Trophoblast cell (in vitro differentiated cells and primary cell): ENCODE results near the gene SEMA3B.

Experiments
- DNase-seq, 2 donors: peaks; one replicate each; pipeline ENCODE4 v3.0.0-alpha.2; 2016
- H2AFZ ChIP-seq: 2 replicates; pipeline ENCODE4 v1.6.1; 2013; ENCODE audit warnings: low read length, moderate library complexity, mild to moderate bottlenecking; ENCODE audit not compliant: insufficient read depth, poor library complexity
- H2AK5ac ChIP-seq: 2 replicates; pipeline ENCODE4 v1.6.1; 2013; ENCODE audit warnings: mild to moderate bottlenecking, low read length
- H2BK120ac ChIP-seq: 2 replicates; pipeline ENCODE4 v1.6.1; 2013; ENCODE audit warnings: low read length, mild to moderate bottlenecking, moderate library complexity; ENCODE audit not compliant: insufficient read depth, poor library complexity
- H2BK12ac ChIP-seq: 2 replicates; pipeline ENCODE4 v1.6.1; 2013; ENCODE audit warnings: mild to moderate bottlenecking, low read length, moderate library complexity
- H2BK5ac ChIP-seq: 2 replicates; pipeline ENCODE4 v1.6.1; 2013; ENCODE audit warnings: low read length, low read depth, moderate library complexity, mild to moderate bottlenecking; ENCODE audit not compliant: poor library complexity
- H3K14ac ChIP-seq: 2 replicates; pipeline ENCODE4 v1.6.1; 2013; ENCODE audit warnings: mild to moderate bottlenecking, low read length
- H3K18ac ChIP-seq: 2 replicates; pipeline ENCODE4 v1.6.1; 2013; ENCODE audit warnings: mild to moderate bottlenecking, low read length
- H3K23ac ChIP-seq: 2 replicates; pipeline ENCODE4 v1.6.1; 2013; ENCODE audit warnings: low read length
- H3K27ac ChIP-seq: 2 replicates; pipeline ENCODE4 v1.5.1; 2013; ENCODE audit warnings: low read depth, mild to moderate bottlenecking, inconsistent platforms, low read length, moderate library complexity
- H3K27me3 ChIP-seq: 2 replicates; pipeline ENCODE4 v1.6.1; 2013; ENCODE audit warnings: inconsistent platforms, mild to moderate bottlenecking, low read length, moderate library complexity; ENCODE audit not compliant: insufficient read depth
- H3K36me3 ChIP-seq, 2 experiments: 1 replicate in 1 of 2; 2 replicates in 1 of 2; pipeline ENCODE4 v1.6.1; 2013; ENCODE audit warnings: low read length in 2 of 2, mild to moderate bottlenecking in 2 of 2, moderate library complexity in 1 of 2; ENCODE audit not compliant: insufficient read depth in 2 of 2, control insufficient read depth in 1 of 2
- H3K4ac ChIP-seq: 2 replicates; pipeline ENCODE4 v1.6.1; 2013; ENCODE audit warnings: low read depth, mild to moderate bottlenecking, low read length, moderate library complexity
- H3K4me1 ChIP-seq, 2 experiments: 1 replicate in 1 of 2; 2 replicates in 1 of 2; pipeline ENCODE4 v1.6.1; 2013; ENCODE audit warnings: low read length in 2 of 2, mild to moderate bottlenecking in 2 of 2, moderate library complexity in 1 of 2; ENCODE audit not compliant: insufficient read depth in 2 of 2, control insufficient read depth in 1 of 2
- H3K4me2 ChIP-seq: 2 replicates; pipeline ENCODE4 v1.6.1; 2013; ENCODE audit warnings: inconsistent platforms, mild to moderate bottlenecking, low read length, moderate library complexity
- H3K4me3 ChIP-seq: 2 replicates; pipeline ENCODE4 v1.5.1; 2013; ENCODE audit warnings: mild to moderate bottlenecking, low read depth, low read length, inconsistent platforms
- H3K79me1 ChIP-seq: one replicate; pipeline ENCODE4 v1.6.1; 2013; ENCODE audit warnings: low read length
- H3K79me2 ChIP-seq: 2 replicates; pipeline ENCODE4 v1.6.1; 2013; ENCODE audit warnings: low read length, mild to moderate bottlenecking; ENCODE audit not compliant: control insufficient read depth, insufficient read depth, poor library complexity
- H3K9ac ChIP-seq: 2 replicates; pipeline ENCODE4 v1.6.1; 2013; ENCODE audit warnings: mild to moderate bottlenecking, low read length
- H3K9me3 ChIP-seq: 2 replicates; pipeline ENCODE4 v1.6.1; 2013; ENCODE audit warnings: low read depth, mild to moderate bottlenecking, control low read depth, inconsistent platforms, low read length; ENCODE audit not compliant: insufficient read depth
- H4K12ac ChIP-seq: 2 replicates; pipeline ENCODE4 v1.6.1; 2013; ENCODE audit warnings: low read depth, mild to moderate bottlenecking, low read length, moderate library complexity
- H4K8ac ChIP-seq: 2 replicates; pipeline ENCODE4 v1.6.1; 2013; ENCODE audit warnings: low read depth, mild to moderate bottlenecking, low read length, moderate library complexity
- H4K91ac ChIP-seq: one replicate; pipeline ENCODE4 v1.6.1; 2013; ENCODE audit warnings: low read depth, mild to moderate bottlenecking, low read length, moderate library complexity
- WGBS: extraction: QIAGEN DNeasy Blood & Tissue Kit; methylation state at CpG from one replicate; pipeline ENCODE4 v1.1.7; 2013; ENCODE audit warnings: missing lambda C conversion rate; ENCODE audit not compliant: insufficient read length, insufficient coverage; ENCODE audit errors: extremely low coverage; 5-methylcytosine and 5-hydroxymethylcytosine counted together

SEMA3B gene

GRCh38 chr3:50238549-50239026 lies 30.4 kb upstream of the SEMA3B start:
- Histone ChIP-seq H4K8ac (no peak overlapping the region), H3K4ac (no peak overlapping the region), H2BK5ac (no peak overlapping the region), H2AK5ac (no peak overlapping the region), H3K4me1 (peaks cover 32 to 38% of the 10 kb centered on the region in 2 experiments), H3K36me3 (peaks cover 10 to 12% of the 10 kb centered on the region in 2 experiments), H3K4me3 (no peak overlapping the region), H3K27ac (no peak overlapping the region), H3K23ac (no peak overlapping the region), H4K12ac (no peak overlapping the region), H2BK120ac (no peak overlapping the region), H3K14ac (no peak overlapping the region), H2BK12ac (no peak overlapping the region), H3K9me3 (no peaks in the 10 kb centered on the region), H3K79me2 (peaks cover 22% of the 10 kb centered on the region), H3K4me2 (peak overlapping the region; percentile 79), H4K91ac (no peak overlapping the region), H3K18ac (peak overlapping the region; percentile 0), H3K27me3 (no peaks in the 10 kb centered on the region), H2AFZ (no peak overlapping the region), H3K79me1 (peaks cover 8% of the 10 kb centered on the region), H3K9ac (no peak overlapping the region)
- WGBS, result no CpG with 5 or more reads among the region's 7 CpGs
- no peak for DNase-seq

GRCh38 chr3:50239649-50240048 lies 29.3 kb upstream of the SEMA3B start:
- WGBS, result no CpG with 5 or more reads among the region's 4 CpGs
- Histone ChIP-seq H3K4ac (no peak overlapping the region), H4K12ac (no peak overlapping the region)

GRCh38 chr3:50241163-50241562 lies 27.8 kb upstream of the SEMA3B start:
- Histone ChIP-seq H3K27me3 (no peaks in the 10 kb centered on the region), H2AK5ac (peak overlapping the region; percentile 42), H3K9ac (no peak overlapping the region), H4K12ac (no peak overlapping the region), H4K8ac (no peak overlapping the region), H3K14ac (no peak overlapping the region), H3K79me1 (peaks cover 14% of the 10 kb centered on the region), H3K9me3 (no peaks in the 10 kb centered on the region), H3K4me2 (peak overlapping the region; percentile 3), H2BK12ac (no peak overlapping the region), H3K27ac (no peak overlapping the region), H2BK120ac (no peak overlapping the region), H2AFZ (no peak overlapping the region), H3K36me3 (peaks cover 13 to 17% of the 10 kb centered on the region in 2 experiments), H3K79me2 (peaks cover 24% of the 10 kb centered on the region), H2BK5ac (no peak overlapping the region), H3K23ac (no peak overlapping the region), H4K91ac (no peak overlapping the region), H3K4me1 (peaks cover 43 to 51% of the 10 kb centered on the region in 2 experiments), H3K18ac (peak overlapping the region; percentile 57), H3K4me3 (no peak overlapping the region), H3K4ac (peak overlapping the region; percentile 52)
- no peak for DNase-seq
- WGBS, result no CpG with 5 or more reads among the region's 4 CpGs

More at GRCh38 chr3:50239649-50240048, 29.3 kb upstream of the SEMA3B start:
- Histone ChIP-seq H3K27ac (no peak overlapping the region), H2BK5ac (no peak overlapping the region), H2BK120ac (no peak overlapping the region), H3K14ac (no peak overlapping the region), H4K91ac (no peak overlapping the region), H3K4me3 (no peak overlapping the region), H3K4me1 (peaks cover 34 to 40% of the 10 kb centered on the region in 2 experiments), H3K36me3 (peaks cover 13 to 16% of the 10 kb centered on the region in 2 experiments), H2AK5ac (no peak overlapping the region), H4K8ac (no peak overlapping the region), H3K9me3 (no peaks in the 10 kb centered on the region), H3K9ac (no peak overlapping the region), H3K18ac (no peak overlapping the region), H3K4me2 (no peak overlapping the region), H2BK12ac (no peak overlapping the region), H2AFZ (no peak overlapping the region), H3K79me1 (peaks cover 8% of the 10 kb centered on the region), H3K23ac (no peak overlapping the region), H3K27me3 (no peaks in the 10 kb centered on the region), H3K79me2 (peaks cover 22% of the 10 kb centered on the region)
- no peak for DNase-seq

GRCh38 chr3:50241713-50242380 lies 27.1 kb upstream of the SEMA3B start:
- peaks cover 21% of the 10 kb centered on the region for H3K79me2 ChIP-seq
- no CpG with 5 or more reads among the region's 7 CpGs for WGBS
- no peak overlapping the region for H2BK5ac ChIP-seq

More at GRCh38 chr3:50241713-50242380, 27.1 kb upstream of the SEMA3B start:
- no peak for DNase-seq
- H3K27me3 ChIP-seq, result no peaks in the 10 kb centered on the region
- H2AK5ac ChIP-seq, result no peak overlapping the region
- no peak overlapping the region for H4K91ac ChIP-seq
- no peak overlapping the region for H3K14ac ChIP-seq
- peaks cover 16% of the 10 kb centered on the region for H3K79me1 ChIP-seq
- no peak overlapping the region for H2BK120ac ChIP-seq
- H3K9ac ChIP-seq, result no peak overlapping the region
- H3K9me3 ChIP-seq, result no peaks in the 10 kb centered on the region
- H2BK12ac ChIP-seq, result no peak overlapping the region
- peak overlapping the region; percentile 3 for H3K4ac ChIP-seq
- no peak overlapping the region for H3K18ac ChIP-seq
- no peak overlapping the region for H3K4me2 ChIP-seq
- H3K4me1 ChIP-seq, result peaks cover 48 to 53% of the 10 kb centered on the region in 2 experiments
- no peak overlapping the region for H3K4me3 ChIP-seq
- H3K36me3 ChIP-seq, result peaks cover 13 to 17% of the 10 kb centered on the region in 2 experiments
- no peak overlapping the region for H2AFZ ChIP-seq
- H3K27ac ChIP-seq, result no peak overlapping the region
- no peak overlapping the region for H4K12ac ChIP-seq
- no peak overlapping the region for H4K8ac ChIP-seq
- no peak overlapping the region for H3K23ac ChIP-seq
